GM18870 (cell line): ENCODE data around the gene OR2AG2.

Source experiments
- ATAC-seq: cut with Tn5 transposase; IDR thresholded peaks from one replicate; pipeline ENCODE4 v1.9.1; 2021; ENCODE audit warnings: moderate library complexity; ENCODE audit not compliant: unreplicated experiment

Gene OR2AG2

GRCh38 chr11:6742260-6742659 lies 29.5 kb downstream of the OR2AG2 start:
- ATAC-seq: no peak

- no peak for ATAC-seq
Observed at GRCh38 chr11:6738590-6738989, 33.2 kb downstream of the OR2AG2 start.

DNA sequence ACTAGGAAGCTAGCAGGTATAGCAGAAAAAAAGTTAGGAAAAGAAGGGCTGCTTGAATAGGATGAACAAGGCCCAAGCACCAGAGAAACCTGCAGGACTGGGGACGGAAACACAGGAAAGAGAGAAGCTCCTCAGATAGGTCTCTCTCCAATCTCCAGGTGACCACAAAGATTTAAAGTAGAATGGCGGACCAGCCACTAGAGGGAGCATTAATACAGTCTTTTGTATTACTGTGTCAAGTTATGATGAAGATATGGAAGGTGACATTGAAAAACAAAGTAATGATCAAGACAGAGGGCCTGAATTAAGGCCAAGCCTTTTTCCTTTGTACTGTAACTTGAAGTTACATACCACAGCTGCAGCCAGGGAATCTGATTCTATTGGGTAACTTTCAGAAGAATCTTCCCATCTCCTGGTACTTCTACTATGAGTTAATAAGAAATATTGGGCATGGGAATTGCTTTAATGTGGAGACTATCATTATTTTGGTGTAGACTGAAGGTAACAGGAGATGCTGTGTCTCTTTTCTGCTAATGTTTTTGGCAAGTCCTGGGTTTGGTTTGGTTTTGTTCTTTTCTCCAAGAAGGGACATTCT lies 33.8 kb downstream of the OR2AG2 start:
- ATAC-seq: peak; percentile 78

GRCh38 chr11:6736495-6737121 lies 35.2 kb downstream of the OR2AG2 start:
- no peak for ATAC-seq

DNA sequence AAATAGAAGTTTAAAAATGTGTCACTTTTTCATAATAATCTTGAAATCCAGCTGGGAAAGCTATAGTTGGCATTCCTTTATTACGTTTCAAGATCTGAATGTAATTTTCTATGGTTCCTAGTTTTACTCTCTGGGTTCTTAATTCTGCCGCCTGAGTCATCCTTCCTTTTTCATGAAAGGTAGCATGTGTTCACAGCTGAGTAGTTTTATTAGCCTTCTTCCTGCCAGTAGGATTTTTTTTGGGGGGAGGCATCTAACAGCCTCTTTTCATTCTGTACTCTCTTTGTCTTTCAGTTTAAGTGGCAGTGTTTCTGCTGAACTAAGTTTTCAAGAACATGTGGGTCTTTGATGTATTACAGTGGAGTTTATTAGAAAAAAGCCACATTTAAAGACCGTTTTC lies 36.5 kb downstream of the OR2AG2 start:
- ATAC-seq: no peak

- no peak for ATAC-seq
Observed at GRCh38 chr11:6734616-6735015, 37.2 kb downstream of the OR2AG2 start.

- no peak for ATAC-seq
Observed at GRCh38 chr11:6733326-6734275, 38.2 kb downstream of the OR2AG2 start.

DNA sequence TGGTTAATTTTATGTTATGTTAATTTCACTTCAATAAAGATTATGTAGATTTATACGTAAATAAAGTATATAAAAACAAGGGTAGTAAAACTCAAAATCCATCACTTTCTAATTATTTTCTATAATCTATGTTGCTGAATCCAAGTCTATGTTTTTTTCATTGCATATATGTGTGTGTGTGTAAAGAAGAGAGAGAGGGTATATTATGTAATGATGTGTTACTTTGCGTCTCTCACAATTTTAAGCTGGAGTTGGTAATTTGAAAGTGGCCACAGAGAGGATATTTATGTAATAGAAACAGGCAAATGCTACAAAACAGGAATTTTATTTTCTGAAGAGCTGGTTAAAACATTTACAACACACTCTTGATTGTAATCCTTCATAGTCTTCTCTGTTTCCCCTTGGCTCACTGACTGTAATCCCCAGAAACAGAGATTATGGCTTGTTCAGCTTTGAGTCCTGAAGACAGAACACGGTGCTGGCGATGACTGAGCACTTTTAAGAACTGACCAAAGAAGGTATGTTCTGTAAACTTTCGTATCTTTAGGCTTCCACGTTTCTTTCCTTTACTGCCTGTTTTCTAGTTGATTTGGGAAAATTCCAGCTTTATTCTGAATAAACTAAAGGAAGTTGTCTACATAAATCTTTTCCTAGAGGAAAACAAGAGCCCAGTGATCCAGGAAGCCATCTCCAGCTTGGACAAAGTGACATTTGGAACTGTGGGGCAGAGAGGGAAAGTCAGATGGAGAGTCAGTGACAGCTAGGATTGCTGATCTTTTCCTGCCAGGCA lies 43.6 kb downstream of the OR2AG2 start:
- no peak for ATAC-seq

DNA sequence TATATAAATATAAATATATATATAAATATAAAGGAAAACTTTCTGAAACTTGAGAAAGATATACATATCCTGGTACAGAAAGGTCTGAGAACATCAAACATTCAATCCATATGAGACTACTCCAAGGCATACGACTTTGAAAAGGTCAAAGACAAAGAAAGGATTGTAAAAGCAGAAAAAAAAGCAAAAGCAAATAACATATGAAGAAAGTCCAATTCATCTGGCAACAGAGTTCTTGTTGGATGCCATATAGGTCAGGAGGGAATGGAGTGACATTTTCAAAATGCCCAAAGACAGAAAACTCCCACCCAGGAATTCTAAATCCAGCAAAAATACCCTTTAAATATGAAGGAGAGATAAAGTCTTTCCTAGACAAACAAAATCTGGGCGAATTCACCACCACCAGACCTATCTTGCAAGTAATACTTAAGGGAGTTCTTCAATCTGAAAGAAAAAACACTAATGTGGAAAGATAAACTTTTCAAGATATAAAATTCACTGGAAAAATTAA lies 46.3 kb downstream of the OR2AG2 start:
- ATAC-seq: no peak

- ATAC-seq: no peak
Observed at GRCh38 chr11:6724013-6724412, 47.8 kb downstream of the OR2AG2 start.

GRCh38 chr11:6721343-6721742 lies 50.4 kb downstream of the OR2AG2 start:
- ATAC-seq: no peak

DNA sequence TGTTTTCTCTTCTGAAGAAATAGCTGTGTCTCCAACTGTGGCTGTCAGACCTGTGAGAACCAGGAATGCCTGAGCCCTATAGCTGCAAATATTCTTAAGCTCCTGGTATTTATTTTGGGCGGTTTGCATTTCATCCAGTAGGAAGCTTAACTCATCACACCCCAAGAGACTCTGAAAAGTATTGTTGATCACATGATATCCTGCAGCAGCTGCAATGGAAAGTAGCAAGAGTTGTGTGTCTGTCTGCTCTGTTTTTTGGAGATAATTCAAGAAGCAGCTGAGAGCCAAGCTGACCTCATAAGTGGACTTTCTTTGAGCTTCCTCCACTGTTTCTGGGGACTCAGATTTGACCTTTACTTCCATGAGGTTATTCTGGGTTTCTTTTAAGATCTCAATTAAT lies 52.2 kb downstream of the OR2AG2 start:
- no peak for ATAC-seq

GRCh38 chr11:6717426-6717825 lies 54.4 kb downstream of the OR2AG2 start:
- no peak for ATAC-seq
